HG03159 (cell line): ENCODE measurements around the gene ADAM33.

Experiments
- ATAC-seq: cut with Tn5 transposase; IDR thresholded peaks from one replicate; pipeline ENCODE4 v1.9.1; 2021; ENCODE audit warnings: mild to moderate bottlenecking, moderate library complexity; ENCODE audit not compliant: unreplicated experiment

The ADAM33 gene

GRCh38 chr20:3667434-3668037, 14.3 kb downstream of the ADAM33 start:
- no peak for ATAC-seq

GRCh38 chr20:3663858-3664257, 18.0 kb downstream of the ADAM33 start:
- ATAC-seq: no peak

- ATAC-seq: no peak
Observed at GRCh38 chr20:3663031-3663701, 18.6 kb downstream of the ADAM33 start, which contains the start of gene GFRA4. GFRA4 (minus strand) TSS chr20:3663399; CDS start chr20:3663399, 0 bp downstream.

GRCh38 chr20:3661814-3662665, 19.8 kb downstream of the ADAM33 start:
- no peak for ATAC-seq

- no peak for ATAC-seq
Observed at GRCh38 chr20:3661060-3661813, 20.6 kb downstream of the ADAM33 start.

- no peak for ATAC-seq
Observed at GRCh38 chr20:3660262-3661059, 21.3 kb downstream of the ADAM33 start.

- ATAC-seq: no peak
Observed at GRCh38 chr20:3659492-3660261, 22.1 kb downstream of the ADAM33 start.

- ATAC-seq: peak; percentile 91
Observed at GRCh38 chr20:3658716-3659491, 22.9 kb downstream of the ADAM33 start.

- ATAC-seq: no peak
Observed at GRCh38 chr20:3658019-3658715, 23.6 kb downstream of the ADAM33 start.

- ATAC-seq: no peak
Observed at GRCh38 chr20:3655131-3655405, 26.7 kb downstream of the ADAM33 start.

- ATAC-seq: no peak
Observed at GRCh38 chr20:3654326-3655130, 27.3 kb downstream of the ADAM33 start.

- no peak for ATAC-seq
Observed at GRCh38 chr20:3653921-3654320, 27.9 kb downstream of the ADAM33 start.

- ATAC-seq: no peak
Observed at GRCh38 chr20:3652676-3653596, 28.9 kb downstream of the ADAM33 start.

- ATAC-seq: no peak
Observed at GRCh38 chr20:3652221-3652620, 29.6 kb downstream of the ADAM33 start.

GRCh38 chr20:3651204-3651962, 30.4 kb downstream of the ADAM33 start:
- ATAC-seq: no peak

- no peak for ATAC-seq
Observed at GRCh38 chr20:3648951-3649350, 32.9 kb downstream of the ADAM33 start.
